DMS153 (cell line): ENCODE results near the gene FGF22.
"Not testable (repeated sequence)": the region's sequence is repeated elsewhere in the genome, so short reads cannot be mapped to it uniquely, and the experiment has no call there.

ENCODE experiments used
- DNase-seq: peaks from one replicate; lab custom pipeline; 2025; lab: John Stamatoyannopoulos, UW

Gene FGF22

GRCh38 chr19:621819-622218 lies 17.9 kb upstream of the FGF22 start:
- DNase-seq, result no peak

GRCh38 chr19:622666-623065 lies 17.0 kb upstream of the FGF22 start:
- no peak for DNase-seq

GRCh38 chr19:623175-623916 lies 16.3 kb upstream of the FGF22 start:
- DNase-seq, result no peak

GRCh38 chr19:623974-624373 lies 15.7 kb upstream of the FGF22 start:
- DNase-seq, result no peak

- DNase-seq, result no peak
Observed at GRCh38 chr19:624433-625109, 15.1 kb upstream of the FGF22 start.

- DNase-seq, result no peak
Observed at GRCh38 chr19:625257-625656, 14.4 kb upstream of the FGF22 start.

- DNase-seq, result not testable (repeated sequence)
Observed at GRCh38 chr19:626566-626965, 13.1 kb upstream of the FGF22 start.

- DNase-seq, result no peak
Observed at GRCh38 chr19:628168-628567, 11.5 kb upstream of the FGF22 start.

GRCh38 chr19:629515-629914 lies 10.2 kb upstream of the FGF22 start:
- DNase-seq, result not testable (repeated sequence)

GRCh38 chr19:629961-630714 lies 9.5 kb upstream of the FGF22 start:
- DNase-seq, result no peak

- no peak for DNase-seq
Observed at GRCh38 chr19:632579-633067, 7.1 kb upstream of the FGF22 start.

- peak; percentile 85 for DNase-seq
Observed at GRCh38 chr19:633068-633785, 6.5 kb upstream of the FGF22 start, which contains the start of gene POLRMT. Gene POLRMT (minus strand): TSS chr19:633537. CDS start chr19:633512, 25 bp downstream.

- no peak for DNase-seq
Observed at GRCh38 chr19:633786-634639, 5.7 kb upstream of the FGF22 start.

- no peak for DNase-seq
Observed at GRCh38 chr19:634975-635652, 4.6 kb upstream of the FGF22 start.

- no peak for DNase-seq
Observed at GRCh38 chr19:638906-639252, 800 bp upstream of the FGF22 start.

- no peak for DNase-seq
Observed at GRCh38 chr19:640161-640558, 481 bp downstream of the FGF22 start.

GRCh38 chr19:640606-641189 lies 1.0 kb downstream of the FGF22 start:
- DNase-seq, result no peak

- DNase-seq, result no peak
Observed at GRCh38 chr19:641702-642101, 2.0 kb downstream of the FGF22 start.

GRCh38 chr19:642767-643727 lies 3.4 kb downstream of the FGF22 start:
- DNase-seq, result no peak
